ENCODE measurements around the gene STK25.
"Not testable (repeated sequence)": the region's sequence is repeated elsewhere in the genome, so short reads cannot be mapped to it uniquely, and the experiment has no call there.

STK25 gene

DNA sequence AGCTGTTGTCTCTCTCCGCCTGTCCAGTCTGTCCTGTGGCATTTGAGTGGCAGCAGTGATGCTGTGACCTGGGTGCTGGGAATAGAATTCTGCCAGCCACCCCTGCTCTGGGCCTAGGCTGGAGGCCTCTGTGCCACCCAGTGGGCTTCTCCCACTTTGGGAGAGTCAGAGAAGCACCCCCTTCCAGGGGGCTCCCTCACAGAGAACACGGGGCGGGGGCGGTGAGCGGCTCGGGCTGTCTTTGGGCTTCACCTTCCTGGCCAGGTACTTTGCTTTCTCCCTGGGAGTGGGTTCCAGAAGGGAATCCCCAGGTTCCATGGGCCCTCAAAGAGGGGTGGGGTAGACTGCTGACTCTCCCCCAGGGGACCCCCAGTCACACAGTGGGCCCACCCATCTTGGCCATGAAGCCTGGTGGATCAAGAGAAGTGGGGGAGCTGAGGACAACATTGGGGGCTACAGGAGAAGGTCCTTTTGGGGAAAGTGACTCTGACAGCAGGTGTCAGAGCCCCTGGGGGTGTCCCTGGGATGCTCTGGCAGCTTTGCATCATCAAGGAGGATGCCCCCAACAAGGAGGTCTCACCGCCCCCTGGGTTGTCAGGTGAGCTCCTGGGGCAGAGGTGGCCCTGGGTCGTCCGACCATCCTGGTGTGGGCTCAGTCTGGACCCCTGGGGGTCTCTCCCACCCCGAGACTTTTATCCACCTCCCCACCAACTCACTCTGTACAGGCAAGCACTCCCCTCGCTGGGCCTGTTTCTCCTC is 31.4 kb upstream of the STK25 start:
- no peak for FAIRE-seq

DNA sequence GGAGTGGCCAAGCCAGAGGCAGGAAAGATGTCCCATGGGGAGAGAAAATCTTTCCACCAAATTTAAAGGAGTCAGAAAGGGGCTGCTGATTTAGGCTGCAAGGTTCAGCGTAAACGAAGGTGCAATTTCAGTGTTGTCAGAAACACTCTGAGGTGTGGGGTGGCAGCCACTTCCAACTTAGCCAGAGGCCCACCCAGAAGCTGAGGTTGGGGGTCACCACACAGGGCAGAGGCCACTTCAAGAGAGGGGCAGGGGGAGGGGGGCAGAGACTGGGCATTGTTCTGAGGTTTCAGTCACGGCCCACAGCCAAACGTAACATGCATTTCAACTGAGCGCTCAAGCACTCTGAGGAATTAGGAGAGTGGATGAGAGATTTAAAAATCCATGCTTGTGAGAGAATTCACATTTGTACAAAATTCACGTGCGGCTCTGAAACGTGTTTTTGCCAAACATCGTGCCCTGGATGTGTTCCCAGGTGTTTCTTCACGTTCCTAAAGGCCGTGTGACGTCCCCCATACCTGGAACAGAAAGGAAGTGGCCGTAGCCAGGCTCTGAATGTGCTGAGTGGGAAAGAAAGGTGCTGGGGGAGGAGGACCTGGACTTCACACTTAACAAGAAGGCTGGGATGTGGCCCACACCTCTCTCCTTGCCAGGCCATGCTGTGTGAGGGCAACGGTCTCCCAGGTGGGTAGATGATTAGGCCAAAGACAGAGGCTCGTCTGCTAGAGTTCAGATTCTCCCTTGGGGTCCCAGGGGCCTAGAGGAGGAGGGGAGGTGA is 30.6 kb upstream of the STK25 start:
- FAIRE-seq, result no peak

GRCh38 chr2:241535871-241536655 is 27.7 kb upstream of the STK25 start:
- no peak for FAIRE-seq

GRCh38 chr2:241534701-241535375 is 26.5 kb upstream of the STK25 start:
- no peak for FAIRE-seq

DNA sequence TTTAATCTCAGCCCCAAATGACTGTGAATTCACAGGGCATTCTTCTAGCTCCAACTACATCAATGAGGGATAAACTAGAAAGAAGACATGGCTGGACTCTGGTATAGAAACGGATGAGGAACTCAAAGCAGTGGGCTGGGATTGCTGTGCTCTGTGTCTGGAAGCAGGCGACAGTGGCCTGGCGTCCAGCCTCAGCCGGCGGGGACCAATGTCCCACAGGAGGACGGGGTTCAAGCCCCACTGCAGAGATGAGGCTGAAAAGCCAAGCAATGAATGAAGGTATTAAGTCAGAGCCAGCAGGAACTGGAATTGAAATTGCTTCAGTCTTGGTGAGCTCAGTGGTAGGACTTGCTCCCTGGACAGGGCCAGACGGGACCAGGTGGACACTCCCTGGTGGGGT is 25.9 kb upstream of the STK25 start:
- FAIRE-seq, result no peak

DNA sequence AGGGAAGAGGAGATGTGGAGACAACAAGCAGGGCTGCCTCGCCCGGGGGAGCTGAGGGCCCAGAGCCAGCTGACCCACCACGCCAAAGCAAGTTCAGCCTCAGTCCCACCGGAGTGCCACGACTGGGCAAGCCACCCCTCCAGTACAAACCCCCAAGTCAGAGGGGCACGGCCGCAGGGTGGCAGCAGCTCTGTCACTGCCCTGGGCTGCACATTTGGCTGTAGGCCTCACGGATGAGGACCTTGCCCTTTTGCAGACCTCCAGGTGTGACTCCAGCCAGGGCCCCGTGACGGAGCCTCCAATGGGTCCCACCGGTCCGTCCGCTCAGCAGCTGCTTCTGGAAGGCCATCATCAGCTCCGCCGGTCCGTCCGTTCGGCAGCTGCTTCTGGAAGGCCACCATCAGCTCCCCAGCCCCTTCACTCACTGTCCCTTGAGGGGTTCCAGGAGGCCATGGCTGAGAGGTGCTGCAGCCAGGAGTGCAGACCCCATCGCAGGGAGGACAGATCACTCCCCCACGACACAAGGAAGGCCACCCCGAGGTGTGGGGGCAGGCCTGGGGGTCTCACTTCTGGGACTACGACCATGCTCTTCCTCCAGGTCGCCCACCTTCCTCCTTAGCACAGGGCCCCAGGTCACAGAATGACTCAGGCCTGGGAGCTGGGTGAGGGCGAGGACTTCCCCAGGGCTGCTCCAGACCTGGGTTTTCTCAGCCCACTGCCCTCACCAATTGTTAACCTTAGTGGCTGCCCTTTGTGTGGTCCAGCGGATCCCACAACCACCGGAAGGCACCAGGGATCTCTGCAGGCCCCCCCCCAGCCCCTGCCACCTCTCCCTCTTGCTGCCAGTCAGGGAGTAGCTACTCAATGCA is 24.6 kb upstream of the STK25 start:
- no peak for FAIRE-seq

GRCh38 chr2:241532168-241532567 is 23.8 kb upstream of the STK25 start:
- FAIRE-seq, result no peak

DNA sequence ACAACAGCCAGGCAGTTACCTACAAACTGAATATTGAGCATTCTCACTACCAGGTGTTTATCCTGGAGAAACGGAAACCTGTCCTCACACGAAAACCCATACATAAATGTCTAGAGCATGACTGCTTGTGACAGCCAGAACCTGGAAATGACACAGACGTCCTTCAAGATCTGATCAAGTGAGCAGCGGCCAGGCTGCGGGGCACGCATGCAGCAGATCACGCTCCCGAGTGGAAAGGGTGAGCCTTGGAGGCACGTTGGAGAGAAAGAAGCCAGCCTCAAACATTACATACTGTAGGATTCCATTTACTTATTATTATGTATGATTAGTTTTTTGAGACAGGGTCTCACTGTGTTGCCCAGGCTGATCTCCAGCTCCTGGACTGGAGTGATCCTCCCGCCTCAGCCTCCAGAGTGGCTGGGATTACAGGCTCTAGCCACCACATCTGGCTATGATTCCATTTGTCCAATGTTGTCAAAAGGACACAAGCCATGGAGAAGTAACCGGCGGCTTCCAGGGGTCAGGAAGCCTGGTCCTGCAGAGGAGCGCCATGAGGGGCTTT is 22.9 kb upstream of the STK25 start:
- no peak for FAIRE-seq

GRCh38 chr2:241530571-241530970 is 22.2 kb upstream of the STK25 start:
- no peak for FAIRE-seq

DNA sequence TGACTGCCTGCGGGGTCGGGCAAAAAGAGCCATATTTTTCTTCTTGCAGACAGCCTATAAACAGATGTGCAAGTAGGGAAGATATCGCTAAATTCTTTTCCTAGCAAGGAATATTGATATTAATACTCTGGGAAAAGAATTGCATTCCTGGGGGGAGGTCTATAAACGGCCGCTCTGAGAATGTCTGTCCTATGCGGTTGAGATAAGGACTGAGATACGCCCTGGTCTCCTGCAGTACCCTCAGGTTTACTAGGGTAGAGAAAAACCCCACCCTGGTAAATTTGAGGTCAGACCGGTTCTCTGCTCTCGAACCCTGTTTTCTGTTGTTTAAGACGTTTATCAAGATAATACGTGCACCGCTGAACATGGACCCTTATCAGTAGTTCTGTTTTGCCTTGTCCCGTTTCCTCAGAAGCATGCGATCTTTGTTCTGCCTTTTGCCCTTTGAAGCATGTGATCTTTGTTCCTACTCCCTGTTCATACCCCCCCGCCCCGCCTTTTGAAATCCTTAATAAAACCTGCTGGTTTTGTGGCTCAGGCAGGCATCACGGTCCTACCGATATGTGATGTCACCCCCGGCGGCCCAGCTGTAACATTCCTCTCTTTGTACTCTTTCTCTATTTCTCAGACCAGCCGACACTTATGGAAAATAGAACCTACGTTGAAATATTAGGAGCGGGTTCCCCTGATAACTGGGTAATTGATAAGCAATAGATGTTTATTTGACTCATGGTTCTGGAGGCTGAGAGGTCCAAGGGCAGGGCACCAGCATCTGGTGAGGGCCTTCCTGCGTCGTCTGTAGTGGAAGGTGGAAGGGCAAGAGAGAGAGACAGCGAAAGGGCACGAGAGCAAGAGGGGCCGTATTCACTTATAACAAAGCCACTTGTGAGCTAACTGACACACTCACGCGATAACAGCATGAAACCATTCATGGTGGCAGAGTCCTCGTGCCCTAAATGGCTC is 17.7 kb upstream of the STK25 start:
- not testable (repeated sequence) for FAIRE-seq

GRCh38 chr2:241522477-241522876 is 14.1 kb upstream of the STK25 start:
- FAIRE-seq, result no peak

GRCh38 chr2:241519669-241520068 is 11.3 kb upstream of the STK25 start:
- no peak for FAIRE-seq

GRCh38 chr2:241517297-241517696 is 8.9 kb upstream of the STK25 start:
- no peak for FAIRE-seq

- no peak for FAIRE-seq
Measured at GRCh38 chr2:241516520-241516965, 8.2 kb upstream of the STK25 start.

DNA sequence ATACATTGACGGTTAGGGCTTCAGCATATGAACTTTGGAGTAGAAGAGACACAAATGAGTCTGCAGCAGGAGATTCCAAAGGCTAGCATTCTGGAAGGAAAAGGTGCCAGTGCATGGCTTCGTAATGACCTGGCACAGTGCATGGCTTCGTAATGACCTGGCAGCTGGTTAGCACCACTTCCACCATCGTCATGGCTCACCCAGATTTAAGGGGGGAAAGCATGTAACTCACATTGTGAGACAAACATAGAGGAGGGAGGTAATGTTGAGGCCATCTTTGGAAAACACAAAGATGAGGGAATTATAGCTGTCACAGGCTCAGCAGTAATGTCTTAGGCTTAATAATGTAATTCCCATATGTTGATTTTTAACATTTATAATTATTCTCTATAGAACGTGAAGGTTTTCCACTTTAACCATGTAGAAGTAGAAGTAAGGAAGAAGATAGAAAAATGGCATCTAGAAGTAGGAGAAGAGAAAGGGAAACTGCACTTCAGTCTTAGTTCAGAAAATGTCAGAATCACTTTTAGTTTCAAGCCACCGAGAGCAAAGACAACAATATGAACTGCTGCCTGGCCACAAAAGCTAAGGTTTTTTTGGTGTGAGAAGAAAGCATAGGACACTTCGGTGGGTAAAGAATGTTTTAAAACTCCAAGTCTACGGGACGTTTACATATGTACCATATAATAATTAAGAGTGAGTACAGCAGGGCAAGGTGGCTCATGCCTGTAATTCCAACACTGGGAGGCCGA is 6.8 kb upstream of the STK25 start:
- FAIRE-seq, result no peak

GRCh38 chr2:241514553-241514952 is 6.2 kb upstream of the STK25 start:
- FAIRE-seq, result no peak

- FAIRE-seq, result no peak
Measured at GRCh38 chr2:241511091-241511741, 2.8 kb upstream of the STK25 start.

DNA sequence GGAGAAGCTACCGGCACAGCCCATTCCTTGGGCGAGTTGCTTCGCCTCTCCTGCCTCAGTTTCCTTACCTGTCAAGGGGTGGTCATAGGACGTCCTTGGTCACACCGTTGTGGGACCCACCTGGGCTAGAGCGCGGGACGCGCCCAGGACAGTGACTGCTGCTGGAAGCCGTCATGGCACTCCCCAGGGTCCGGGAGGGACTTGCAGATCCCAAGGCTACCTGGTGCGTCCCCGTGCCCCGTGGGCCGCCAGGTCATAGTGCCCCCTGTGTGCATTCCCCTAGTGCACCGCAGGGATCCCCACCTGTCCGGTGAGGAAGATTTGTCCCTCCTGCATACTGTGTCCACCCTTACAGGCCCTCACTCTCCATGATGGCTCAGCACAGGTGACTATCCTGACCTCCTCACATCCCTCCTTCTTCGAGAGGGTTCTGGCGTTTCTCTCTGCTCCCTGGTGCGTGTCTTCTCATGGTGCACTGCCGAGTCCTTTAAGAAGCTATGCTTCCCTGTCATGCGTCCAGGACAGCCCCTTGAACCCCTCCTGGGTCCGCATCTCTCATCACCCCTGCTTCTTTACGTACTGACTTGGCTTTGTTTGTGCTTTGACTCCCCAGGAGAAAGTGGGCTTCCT is 886 bp upstream of the STK25 start:
- no peak for FAIRE-seq

All from islet of Langerhans (tissue), 1 donor.